Measurements from ENCODE around the gene RASAL1.

DNA sequence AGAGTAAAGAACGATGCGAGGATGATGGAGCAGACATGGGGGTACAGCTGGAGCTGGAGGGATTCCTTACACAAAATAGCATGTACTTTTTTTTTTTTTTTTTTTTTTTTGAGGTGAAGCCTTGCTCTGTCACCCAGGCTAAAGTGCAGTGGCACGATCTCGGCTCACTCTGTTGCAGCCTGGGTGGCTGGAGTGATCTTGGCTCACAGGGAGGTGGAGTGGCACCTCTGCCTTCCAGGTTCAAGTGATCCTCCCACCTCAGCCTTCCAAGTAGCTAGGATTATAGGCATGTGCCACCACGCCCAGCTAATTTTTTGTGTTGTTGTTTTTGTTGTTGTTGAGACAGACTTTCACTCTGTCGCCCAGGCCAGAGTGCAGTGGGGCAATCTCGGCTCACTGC is 5.1 kb upstream of the RASAL1 start:
- no peak for TF ChIP-seq EZH2 (IDR thresholded peaks at IDR 0.05; ENCODE audit: low read depth)
- TF ChIP-seq, protein P1, sequence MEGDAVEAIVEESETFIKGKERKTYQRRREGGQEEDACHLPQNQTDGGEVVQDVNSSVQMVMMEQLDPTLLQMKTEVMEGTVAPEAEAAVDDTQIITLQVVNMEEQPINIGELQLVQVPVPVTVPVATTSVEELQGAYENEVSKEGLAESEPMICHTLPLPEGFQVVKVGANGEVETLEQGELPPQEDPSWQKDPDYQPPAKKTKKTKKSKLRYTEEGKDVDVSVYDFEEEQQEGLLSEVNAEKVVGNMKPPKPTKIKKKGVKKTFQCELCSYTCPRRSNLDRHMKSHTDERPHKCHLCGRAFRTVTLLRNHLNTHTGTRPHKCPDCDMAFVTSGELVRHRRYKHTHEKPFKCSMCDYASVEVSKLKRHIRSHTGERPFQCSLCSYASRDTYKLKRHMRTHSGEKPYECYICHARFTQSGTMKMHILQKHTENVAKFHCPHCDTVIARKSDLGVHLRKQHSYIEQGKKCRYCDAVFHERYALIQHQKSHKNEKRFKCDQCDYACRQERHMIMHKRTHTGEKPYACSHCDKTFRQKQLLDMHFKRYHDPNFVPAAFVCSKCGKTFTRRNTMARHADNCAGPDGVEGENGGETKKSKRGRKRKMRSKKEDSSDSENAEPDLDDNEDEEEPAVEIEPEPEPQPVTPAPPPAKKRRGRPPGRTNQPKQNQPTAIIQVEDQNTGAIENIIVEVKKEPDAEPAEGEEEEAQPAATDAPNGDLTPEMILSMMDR (conservative IDR thresholded peaks at IDR 0.05): no peak

Data from PC-9 (cell line).